Dedifferentiated amniotic fluid mesenchymal stem cell (primary cell): ENCODE measurements around the gene CASTOR2.
"Not testable (repeated sequence)": the region's sequence is repeated elsewhere in the genome, so short reads cannot be mapped to it uniquely, and the experiment has no call there.

Experiments used
- DNase-seq: peaks from one replicate; pipeline ENCODE4 v3.0.0-alpha.2; 2016; ENCODE audit errors: extremely low spot score

CASTOR2 gene

DNA sequence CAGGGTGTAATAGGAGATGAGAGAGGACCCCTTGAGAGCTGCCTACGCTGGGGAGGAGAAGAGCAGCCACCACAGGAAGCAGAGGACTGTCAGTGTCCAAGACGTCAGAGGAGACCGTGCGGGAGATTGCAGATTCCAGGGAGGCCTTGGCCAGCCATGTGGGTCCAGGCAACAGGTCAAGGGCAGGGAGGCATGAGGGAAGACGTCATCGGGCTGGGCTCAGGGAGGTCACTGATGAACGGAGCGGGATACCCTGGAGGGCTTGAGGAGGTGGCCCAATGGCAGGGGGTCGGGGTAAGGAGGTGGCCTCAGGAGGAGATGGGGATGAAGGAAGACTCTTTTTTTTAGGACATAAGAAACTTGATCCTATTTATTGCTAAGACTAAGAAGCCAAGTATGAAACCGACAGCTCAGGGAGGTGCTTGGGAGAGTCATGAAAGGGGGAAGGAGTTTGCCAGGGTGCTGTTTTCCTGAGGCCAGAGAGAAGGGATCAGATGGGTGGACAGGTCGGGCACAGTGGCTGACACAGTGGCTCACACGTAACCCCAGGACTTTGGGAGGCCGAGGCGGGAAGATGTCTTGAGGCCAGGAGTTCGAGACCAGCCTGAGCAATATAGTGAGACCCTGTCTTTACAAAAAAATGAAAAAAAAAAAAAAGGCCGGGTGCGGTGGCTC, 30.5 kb downstream of the CASTOR2 start:
- DNase-seq = not testable (repeated sequence)

DNA sequence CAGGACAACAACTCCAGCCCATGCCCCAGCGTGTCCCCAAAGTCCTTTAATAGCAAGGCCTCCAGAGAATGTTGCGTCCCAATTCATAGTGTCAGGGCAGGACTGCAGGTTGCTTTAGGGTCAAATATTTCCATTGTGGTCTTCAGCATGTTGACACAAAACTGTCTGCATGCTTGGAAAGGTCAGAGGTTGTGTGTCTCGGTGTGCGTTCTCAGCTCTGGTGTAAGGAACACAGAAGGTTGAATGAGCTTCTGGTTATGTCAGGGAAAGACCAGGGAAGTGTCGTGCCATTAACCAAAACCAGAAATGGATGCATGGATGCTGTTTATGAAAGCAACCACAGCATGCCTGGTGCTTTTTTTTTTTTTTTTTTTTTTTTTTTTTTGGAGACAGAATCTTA, 31.9 kb downstream of the CASTOR2 start:
- DNase-seq = not testable (repeated sequence)

DNA sequence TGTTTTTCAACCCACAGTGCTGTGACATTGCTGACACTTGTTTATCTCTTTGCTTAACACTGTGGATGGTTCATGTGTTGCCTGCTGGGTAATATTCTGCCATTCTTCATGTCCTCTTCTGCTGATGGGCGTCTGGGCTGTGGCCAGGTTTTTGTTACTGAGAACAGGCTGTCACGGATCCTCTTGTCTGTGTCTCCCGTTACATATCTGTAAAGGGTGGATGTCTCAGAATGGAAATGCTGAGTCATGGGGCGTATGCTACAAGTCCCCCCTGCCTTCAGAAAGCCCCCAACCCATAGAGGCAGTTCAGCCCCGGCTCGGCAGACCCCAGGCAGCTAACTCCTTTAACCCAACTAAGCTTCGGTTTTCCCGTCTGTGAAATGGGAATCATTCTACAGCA, 33.3 kb downstream of the CASTOR2 start:
- DNase-seq = not testable (repeated sequence)

DNA sequence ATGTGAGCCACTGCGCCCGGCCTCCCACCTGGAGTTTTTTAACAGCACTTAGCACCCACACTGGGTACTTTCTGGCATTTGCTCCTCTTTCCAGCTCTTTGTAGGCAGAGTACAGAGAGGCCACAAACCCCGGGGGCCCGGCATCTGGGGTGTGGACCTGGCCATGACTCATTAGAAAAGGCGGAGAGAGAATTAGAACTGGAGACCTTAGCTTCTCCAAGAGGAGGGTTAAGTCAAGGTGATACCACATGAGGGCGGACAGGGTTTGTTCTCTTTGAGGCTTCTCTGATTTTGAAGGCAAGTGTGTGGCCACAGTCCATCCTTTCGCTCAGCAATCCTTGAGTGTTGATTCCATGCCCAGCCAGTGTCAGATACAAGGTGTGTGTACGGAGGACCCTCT, 36.9 kb downstream of the CASTOR2 start:
- DNase-seq = not testable (repeated sequence)

DNA sequence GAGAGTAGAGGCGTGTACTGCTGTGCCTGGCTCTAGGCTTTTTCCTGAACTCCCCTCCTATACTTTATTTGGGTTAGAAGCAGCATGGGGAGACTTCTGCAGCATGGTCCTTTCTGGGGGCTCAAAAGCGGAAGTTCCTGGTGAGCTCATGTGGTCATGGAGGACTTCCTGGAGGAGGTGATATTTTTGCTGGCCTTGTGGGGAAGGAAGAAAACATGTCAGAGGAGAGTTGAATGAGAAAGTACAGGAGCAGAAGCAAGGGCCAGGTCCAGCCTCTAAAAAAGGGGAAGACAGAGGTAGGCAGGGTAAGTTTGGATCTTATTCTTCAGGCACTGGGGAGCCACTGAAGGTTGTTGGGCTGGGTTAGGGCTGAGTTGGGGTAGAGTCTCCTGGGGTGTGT, 45.5 kb downstream of the CASTOR2 start:
- no peak for DNase-seq

DNA sequence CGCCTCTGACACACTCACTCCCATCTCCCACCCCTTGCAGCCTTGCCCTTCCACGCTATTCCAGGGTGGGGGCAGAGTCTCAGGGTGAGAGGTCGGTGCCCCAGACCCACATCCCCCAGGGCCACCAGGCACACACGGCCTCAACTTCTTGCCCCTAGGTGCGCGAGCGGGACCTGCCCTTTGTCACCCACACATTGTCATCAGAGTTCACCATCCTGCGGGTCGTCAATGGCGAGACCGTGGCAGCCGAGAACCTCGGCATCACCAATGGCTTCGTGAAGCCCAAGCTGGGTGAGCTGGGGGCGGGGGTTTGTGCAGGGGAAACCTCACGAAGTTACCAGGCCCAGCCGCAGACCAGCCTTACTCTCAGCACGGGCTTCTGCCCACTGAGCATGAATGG, 53.3 kb downstream of the CASTOR2 start:
- DNase-seq = no peak

DNA sequence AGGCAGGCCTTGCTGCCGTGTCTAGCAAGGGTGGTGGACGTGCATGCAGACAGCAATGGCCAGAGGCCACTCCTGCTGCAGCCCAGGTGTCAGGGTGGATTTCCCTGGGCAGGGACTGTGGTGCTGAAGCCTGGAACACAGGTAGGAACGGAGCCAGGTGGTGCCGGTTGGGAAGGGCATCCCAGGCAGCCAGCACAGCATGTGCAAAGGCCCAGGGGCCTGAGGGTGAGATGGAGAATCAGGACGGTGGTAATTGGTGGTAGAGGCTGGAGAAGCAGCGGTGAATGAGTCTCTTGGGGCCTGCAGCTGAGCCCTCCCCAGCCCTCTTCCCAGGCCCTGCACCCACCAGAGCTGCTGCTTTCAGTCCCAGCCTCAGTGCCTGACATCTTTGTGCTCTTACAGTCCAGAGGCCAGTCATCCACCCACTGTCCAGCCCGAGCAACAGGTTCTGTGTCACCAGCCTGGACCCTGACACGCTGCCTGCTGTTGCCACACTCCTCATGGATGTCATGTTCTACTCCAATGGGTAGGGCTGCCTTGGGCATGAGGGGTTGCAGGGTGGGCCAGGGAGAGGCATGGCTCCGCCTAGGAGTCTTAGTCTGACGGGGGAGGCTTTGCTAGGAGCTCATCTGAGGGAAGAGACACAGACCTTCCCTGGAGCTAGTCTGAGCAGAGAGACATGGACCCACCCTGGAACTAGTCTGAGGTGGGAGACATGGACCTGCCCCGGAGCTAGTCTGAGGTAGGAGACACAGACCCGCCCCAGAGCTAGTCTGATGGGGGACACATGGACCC, 54.3 kb downstream of the CASTOR2 start:
- no peak for DNase-seq

DNA sequence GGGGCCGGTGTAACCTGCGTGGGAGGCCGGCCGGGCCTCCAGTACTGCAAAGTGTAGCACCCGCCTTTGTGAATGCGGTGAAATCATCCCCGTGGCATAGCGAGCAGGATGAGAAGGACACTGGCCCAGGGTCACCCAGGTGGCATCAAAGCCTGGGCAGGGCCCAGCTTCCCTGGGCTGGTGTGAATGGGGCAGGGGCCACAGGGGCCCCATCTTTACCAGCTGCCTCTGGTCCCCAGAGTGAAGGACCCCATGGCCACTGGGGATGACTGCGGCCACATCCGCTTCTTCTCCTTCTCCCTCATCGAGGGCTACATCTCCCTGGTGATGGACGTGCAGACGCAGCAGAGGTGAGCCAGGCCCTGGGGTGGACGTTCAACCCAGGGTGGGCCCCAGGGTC, 55.3 kb downstream of the CASTOR2 start:
- no peak for DNase-seq

DNA sequence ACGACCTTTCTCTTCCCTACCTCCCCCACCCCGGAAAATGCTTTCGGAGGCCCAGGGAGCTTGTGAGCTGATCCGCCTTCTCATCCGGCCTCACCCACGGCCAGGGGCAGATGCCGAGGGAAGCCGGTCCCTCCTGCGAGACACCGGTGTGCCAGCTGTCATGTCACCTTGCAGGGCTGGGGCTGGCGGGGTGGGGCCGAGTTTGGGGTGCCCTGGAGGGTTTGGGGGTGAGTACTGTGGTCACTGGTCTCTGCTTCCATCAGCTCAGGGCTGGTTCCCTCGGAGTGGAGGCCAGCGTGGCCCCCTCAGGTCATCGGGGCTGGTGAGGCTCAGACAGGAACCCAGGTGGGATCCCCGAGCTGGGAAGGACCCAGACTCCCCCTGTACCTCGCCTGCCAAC, 60.4 kb downstream of the CASTOR2 start:
- DNase-seq = no peak

DNA sequence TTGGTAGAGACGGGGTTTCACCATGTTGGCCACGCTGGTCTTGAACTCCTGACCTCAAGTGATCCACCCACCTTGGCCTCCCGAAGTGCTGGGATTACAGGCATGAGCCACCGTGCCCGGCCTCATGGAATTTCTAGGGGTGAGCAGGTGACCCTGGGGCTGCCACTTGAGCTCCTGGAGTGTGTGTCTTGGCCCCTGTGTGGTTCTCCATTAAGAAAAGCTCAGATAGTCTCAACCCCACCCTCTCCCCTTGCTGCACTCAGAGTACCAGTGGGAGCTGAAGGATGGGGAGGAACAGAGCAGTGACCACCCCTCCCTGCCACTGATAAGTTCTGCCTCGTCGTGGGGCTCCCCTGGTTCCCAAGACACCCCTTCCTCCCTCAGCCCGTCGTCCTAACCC, 63.8 kb downstream of the CASTOR2 start:
- no peak for DNase-seq

DNA sequence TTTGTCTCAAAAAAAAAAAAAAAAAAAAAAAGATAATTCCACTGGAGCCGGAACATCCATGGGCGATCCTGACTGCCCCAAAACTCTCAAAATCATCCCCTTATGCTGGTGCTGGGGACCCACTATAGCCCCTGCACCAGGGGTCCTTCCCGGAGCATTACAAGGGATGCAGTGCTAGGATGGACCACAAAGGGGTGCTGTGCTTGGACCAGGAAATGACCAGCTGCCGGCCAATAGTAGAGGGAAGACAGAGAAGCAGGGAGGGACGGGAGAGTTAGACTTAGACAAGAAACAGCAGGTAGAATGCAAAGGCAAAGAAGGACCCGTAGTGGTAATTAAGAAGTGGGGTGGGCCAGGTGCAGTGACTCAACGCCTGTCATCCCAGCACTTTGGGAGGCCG, 68.6 kb downstream of the CASTOR2 start:
- DNase-seq = no peak

DNA sequence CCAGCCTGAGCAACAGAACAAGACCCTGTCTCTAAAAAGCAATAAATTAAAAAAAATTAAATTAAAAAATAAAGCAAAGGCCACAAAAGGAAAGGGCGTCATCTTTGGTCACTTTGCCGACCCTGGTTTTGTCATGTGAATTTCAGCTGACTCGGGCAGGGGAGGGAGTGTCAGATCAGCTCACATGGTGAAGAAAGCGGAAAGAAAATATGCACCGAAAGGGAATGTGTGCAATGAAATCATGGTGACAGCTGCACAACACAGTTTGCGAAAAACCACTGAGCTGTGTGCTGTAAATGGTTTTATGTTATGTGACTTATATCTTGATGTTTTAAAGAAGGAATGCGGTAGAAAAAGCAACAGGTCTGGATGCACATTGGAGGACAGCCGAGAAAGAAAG, 69.3 kb downstream of the CASTOR2 start:
- no peak for DNase-seq

DNA sequence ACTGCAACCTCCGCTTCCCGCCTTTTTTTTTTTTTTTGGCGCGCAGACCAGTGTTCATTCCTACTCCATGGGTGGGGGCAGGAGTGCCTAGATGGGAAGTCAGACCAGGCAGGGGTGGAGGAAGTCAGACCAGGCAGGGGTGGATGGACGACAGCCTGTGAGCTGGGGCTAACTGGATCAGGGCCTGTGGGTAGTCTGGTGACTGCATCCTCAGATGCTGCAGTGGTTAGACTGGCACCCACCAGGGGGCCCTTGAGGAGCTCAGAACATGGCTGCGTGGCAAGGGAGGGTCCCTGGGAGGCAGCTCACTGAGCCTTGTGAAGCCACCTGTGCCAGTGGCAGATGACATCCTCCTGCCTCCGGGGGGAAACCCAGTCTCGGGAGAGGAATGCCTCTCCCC, 74.0 kb downstream of the CASTOR2 start:
- DNase-seq = no peak

DNA sequence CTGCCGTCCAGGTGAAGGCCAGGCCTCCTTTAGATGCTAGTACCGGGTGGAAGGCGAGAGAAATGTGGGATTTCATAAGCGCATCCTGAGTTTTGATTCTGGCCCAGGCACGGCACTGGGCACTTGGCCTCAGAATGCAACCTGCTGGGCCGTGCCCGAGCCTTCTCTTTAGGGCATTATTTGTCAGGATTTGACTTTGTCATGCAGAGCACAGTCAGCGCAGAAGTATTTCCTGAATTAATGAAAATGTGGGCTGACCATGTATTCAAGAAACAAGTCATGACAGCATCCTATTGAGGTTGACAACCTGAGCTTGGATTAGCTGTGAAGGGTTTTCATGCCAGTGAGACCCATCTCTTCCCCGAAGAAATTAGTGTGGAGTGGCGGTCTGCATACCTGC, 74.7 kb downstream of the CASTOR2 start:
- no peak for DNase-seq

DNA sequence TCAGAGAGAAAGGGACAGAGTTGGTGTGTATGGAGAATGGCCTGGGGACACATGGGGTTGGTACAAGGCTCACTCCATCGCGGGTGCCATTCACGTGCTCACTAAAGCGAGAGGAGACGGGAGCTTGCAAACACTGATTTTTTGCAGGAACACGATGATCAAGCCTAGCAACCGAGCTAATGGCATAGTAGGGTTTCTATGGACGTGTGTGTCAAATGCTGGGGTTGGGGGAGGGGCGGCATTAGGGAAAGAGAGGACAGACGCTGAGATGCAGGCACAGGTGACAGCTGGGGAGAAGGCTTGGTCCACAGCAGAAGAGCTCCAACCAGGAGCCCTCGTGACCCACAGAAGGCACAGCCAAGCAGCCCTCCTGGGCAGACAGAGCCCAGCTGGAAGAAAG, 75.2 kb downstream of the CASTOR2 start:
- DNase-seq = no peak

DNA sequence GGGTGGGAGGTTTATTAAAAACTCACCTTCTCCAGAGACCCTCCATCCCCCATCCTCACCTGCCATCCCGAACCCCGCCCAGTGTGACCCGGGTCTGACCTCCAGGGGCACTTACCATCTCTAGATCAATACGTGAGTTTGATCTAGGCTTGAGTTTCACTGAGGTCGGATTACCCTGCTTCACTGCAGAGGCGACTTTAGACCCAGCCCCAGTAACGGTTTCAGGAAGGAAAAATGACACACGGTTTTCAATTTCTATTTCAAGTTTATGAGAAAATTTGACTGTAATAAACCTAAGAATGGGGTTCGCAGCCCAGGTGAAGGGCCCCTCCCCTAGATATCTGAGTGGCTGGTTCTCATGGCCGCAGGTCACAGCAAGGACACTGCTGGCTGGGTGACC, 76.0 kb downstream of the CASTOR2 start:
- DNase-seq = no peak

DNA sequence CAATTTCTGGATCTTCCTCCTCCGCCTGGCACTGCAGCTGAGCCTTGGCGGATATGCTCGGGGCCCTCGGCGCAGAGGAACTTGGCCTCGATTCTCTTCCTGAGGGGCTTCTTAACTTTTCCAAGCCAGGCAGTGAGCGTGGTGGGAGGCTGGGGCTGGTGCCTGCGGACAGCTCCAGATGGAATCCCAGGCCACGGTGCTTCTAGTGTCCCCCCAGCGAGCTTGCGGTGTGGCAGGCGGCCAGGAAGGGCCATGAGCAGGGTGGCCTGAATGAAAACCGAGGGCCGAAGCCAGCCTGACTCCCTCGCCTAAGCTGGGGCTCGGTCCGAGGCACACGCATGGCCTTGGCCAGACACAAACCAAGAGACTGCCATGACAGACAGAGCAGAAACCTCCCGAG, 77.8 kb downstream of the CASTOR2 start:
- DNase-seq = no peak

DNA sequence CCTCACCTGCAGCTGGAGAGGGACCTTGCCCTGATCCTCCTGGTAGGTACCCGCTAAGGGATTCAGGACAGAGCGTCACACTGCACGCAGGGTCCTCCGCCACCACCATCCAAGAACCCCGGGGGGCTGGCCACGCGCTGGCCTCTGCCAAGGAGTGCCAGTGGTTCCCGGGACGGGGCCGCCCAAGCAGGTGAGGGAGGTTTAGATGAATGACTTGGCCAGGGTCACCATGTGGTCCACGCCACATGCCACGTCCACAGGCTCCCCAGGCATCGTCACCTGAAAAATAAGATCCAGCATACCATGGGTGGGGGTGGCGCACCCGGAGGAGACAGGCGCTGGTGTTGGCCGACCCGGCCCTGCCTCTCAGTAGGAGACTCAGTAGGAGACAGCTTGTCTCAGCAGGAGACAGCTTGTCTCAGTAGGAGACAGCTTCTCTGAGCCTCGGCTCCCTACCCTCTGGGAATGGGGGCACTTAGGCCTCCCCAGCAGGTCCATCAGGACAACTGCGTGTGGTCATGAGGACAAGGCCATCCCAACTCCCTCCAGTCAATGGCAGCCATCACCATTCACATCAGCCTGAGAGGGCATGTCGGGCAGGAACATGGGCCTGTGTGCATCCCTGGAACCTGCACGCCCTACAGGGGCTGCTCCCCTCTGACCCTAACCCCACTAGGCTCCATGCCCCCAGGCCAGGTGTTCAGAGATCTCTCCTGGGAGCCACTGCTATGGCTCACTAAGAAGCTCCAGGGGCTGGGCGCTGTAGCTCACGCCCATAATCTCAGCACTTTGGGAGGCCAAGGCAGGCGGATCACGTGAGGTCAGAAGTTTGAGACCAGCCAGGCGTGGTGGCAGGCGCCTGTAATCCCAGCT, 78.6 kb downstream of the CASTOR2 start:
- no peak for DNase-seq

DNA sequence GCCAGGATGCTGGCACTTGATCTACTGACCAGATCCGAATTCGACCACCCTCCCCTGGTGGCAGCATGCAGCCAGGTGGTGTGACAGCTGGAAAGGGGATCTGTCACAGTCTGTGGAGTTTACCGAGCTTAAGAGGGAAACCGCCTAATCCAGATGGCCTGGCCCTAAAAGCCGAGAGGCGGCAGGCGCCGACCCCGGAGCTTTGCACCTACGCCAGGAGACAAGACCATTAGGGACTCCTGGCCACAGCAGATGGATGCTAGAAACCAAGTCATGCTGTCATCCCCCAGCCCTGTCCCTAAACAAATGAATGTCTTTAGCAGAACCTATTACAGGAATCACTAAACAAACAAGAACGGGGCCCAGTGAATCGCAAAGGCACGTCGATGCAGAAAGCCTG, 81.4 kb downstream of the CASTOR2 start:
- DNase-seq = no peak

DNA sequence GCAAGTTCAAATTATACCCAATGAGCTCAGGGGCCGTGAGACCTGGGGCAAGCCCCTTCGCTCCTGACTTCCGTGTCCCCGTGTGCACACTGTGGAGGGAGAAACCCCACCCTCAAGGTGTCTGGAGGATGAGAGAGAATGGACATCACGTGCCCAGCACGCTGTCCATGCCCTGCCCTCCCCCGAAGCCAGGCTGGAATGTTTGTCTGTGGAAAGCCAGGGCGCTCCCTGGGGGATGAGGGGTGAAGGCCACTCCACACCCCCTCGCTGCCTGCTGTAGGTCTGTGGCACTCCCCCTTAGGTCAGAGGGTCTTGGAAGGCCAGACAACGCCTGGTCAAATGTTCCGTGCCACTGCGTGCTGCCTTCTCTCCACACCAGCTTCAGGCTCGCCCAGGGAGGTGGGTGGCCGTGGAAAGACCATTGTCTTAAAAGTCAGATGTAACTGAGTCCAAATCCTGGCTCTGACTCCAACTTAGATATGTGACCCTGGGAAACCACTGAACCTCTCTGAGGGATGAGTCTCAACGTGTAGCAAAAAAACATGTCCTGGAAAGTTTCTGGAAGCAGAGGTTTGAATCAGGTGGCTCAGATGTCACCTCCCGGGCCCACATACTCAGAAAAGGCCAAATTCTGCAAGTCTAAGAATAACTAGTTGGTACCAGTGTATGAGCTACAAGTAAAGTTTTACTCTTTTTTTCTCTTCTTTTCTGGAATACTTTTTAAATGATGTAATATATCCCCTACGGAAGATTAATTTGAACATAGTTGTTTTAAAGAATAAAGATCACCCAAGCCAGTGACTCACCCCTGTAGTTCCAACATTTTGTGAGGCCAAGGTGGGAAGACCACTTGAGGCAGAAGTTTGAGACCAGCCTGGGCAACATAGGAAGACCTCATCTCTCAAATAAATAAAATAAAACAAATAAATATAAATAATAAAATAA, 84.2 kb downstream of the CASTOR2 start:
- DNase-seq = peak; percentile 44

DNA sequence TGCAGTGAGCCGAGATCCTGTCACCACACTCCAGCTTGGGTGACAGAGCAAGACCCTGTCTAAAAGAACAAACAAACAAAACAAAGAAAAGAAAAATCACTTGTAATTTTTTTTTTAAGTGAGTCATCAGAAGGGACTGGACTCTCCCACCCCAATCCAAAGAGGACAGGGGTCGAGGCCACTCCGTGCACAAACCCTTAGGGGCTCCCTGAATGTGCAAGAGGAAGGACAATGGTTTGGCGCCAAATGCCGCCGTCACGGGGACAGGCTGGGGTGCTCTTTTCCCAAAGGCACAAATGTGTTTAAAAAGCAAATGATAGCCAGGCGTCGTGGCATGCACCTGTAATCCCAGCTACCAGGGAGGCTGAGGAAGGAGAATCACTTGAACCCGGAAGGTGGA, 85.3 kb downstream of the CASTOR2 start:
- no peak for DNase-seq
